Stimulated activated CD8-positive, alpha-beta memory T cell treated with anti-CD3 and anti-CD28 coated beads, Interleukin-15, amount 100 ng/mL, for 4 hours (primary cell): ENCODE results near the gene TTC1.

Source experiments
- DNase-seq, 2 donors: peaks; one replicate each; pipeline ENCODE4 v3.0.0-alpha.2; 2020; ENCODE audit warnings: low read depth in 2 of 2

TTC1 gene

GRCh38 chr5:160087199-160087598 lies 78.3 kb downstream of the TTC1 start:
- DNase-seq = no peak

DNA sequence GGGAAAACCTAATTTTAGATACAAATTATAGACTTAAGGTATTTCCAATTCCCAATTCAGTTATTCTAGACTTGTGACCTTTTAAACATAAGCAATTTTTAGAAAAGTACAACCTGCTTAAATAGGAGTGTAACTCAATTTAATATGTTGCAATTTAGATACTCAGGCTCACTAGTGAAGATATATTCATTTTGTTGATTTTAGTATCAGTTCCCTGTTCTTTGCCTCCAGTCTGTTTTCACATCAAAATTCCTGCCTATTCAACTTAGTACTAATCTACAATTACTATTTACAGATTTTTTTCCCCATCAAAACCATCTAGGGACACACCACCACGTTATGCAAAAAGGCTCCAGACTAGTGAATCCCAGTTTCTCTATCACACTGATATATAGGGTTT lies 79.9 kb downstream of the TTC1 start:
- DNase-seq = no peak

DNA sequence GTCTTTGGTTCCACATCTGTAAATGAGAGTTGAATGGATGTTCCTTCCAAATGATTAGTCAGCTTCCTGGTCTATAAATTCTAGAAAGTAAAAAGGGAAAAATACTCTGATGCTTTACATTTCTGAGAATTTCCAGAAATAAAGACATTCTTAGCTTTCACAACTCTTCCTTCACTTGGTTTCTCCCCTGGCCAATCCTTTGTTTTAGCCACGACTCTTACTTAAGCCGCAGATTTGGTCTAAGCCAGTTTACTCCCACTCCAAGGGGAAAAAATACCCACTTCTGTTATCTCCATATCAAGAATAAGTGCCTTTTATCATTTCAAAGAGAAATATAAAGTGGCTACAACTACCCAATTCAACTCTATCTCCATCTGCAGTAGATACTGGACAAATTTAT lies 80.6 kb downstream of the TTC1 start:
- no peak for DNase-seq

DNA sequence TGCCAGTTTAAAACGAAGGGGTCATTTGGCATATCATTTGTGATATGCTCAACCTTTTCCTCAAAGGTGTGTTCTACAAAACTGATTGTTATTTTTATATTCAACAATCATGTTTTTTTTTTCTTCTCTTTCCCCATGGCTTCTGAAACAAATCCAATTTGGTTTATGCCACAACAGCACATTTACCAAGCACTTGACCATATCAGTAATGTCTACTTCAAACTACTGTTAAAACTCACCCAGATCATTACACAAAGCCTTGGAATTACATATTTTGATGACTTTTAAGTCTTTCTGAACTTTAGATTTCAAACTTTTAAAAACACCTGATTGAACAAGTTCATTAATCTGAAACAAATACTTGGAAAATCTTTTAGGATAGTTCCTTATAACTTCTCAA lies 81.1 kb downstream of the TTC1 start:
- no peak for DNase-seq

DNA sequence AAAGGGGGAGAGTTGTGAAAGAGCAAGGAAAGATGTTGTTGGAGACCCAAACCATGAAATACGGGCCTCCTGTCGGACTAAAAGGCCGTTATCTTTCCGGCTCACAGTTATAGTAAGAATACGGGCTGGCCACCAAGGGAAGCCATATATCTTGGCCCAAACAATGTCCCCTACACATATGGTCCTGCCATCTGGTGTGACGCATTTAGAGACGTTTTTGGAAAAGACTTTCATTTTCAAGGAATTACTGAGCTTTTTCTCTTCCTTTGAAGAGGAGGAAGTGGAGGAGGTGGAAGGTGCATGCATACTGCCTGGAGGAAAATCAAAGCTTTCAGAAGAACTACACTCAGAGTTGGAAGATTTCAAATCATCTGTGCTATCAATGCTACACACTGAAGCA lies 83.6 kb downstream of the TTC1 start:
- no peak for DNase-seq

GRCh38 chr5:160092960-160093707 lies 84.2 kb downstream of the TTC1 start:
- DNase-seq = no peak

DNA sequence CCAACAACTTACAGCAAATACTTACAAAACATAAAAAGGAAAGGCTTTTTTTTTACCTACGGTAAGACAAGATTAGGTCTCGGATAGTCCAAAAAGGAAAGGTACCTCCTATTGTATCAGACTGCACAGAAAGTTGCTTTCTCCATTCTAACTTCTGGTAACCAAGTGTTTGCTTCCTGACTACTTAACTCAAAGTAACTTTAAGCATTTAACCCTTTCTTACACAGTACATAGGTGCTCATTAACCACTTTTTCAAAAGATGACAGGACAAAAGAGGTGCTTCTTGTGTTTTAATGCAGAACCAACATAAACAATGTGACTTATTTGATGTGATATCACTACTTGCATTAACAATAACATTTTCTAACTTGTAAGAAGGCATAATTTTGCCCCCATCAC lies 87.2 kb downstream of the TTC1 start:
- DNase-seq = no peak

DNA sequence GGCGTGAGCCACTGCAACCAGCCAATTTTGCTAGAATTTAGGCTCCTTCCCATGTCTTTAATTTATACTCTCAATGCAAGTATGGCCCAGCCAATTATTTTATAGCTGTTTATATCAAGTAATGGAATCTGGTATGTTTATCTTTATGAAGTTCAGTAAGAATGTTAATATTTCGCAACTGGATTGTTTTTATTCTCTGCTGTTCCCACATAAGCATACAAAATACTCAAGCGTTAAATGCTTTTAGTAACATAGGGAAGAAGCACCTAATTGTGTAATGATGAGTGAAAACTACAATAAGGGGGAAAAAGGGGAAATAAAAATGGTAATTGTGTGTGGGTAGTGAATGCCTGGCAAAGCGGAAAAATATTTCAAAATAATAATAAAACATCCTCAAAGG lies 89.1 kb downstream of the TTC1 start:
- DNase-seq = no peak

- DNase-seq = no peak
Observed at GRCh38 chr5:160105686-160106360, 96.9 kb downstream of the TTC1 start.

GRCh38 chr5:160108124-160108523 lies 99.2 kb downstream of the TTC1 start:
- DNase-seq = no peak
